Measurements from ENCODE around the gene SNRNP35.
"Not testable (repeated sequence)": the region's sequence is repeated elsewhere in the genome, so short reads cannot be mapped to it uniquely, and the experiment has no call there.

The SNRNP35 gene

DNA sequence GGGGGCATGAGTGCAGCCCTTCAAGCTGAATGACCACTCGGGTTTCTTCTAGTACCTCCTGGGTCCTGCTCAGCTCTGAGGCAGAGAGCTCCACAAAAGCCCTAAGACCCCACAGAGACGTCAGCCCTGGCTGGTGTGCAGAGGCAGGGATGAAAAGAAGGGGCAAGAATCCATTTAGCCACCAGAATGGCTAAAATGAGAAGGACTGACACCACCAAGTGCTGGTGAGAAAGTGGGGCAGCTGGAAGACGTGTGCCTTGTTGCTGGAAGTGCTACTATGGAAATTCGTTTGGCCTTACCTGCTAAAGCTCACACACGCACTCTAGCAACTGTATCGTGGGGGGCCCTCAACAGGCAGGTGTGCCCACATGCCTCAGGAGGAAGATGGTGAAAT lies 48.9 kb downstream of the SNRNP35 start:
- no peak for DNase-seq (ENCODE audit: extremely low read depth, low read depth)
- TF ChIP-seq, protein P1, sequence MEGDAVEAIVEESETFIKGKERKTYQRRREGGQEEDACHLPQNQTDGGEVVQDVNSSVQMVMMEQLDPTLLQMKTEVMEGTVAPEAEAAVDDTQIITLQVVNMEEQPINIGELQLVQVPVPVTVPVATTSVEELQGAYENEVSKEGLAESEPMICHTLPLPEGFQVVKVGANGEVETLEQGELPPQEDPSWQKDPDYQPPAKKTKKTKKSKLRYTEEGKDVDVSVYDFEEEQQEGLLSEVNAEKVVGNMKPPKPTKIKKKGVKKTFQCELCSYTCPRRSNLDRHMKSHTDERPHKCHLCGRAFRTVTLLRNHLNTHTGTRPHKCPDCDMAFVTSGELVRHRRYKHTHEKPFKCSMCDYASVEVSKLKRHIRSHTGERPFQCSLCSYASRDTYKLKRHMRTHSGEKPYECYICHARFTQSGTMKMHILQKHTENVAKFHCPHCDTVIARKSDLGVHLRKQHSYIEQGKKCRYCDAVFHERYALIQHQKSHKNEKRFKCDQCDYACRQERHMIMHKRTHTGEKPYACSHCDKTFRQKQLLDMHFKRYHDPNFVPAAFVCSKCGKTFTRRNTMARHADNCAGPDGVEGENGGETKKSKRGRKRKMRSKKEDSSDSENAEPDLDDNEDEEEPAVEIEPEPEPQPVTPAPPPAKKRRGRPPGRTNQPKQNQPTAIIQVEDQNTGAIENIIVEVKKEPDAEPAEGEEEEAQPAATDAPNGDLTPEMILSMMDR (IDR thresholded peaks at IDR 0.05; ENCODE audit: low read depth, low read length, missing control alignments), result no peak
- no peak overlapping the region for H3K4me3 ChIP-seq (replicated peaks; ENCODE audit: low read depth, low read length)

DNA sequence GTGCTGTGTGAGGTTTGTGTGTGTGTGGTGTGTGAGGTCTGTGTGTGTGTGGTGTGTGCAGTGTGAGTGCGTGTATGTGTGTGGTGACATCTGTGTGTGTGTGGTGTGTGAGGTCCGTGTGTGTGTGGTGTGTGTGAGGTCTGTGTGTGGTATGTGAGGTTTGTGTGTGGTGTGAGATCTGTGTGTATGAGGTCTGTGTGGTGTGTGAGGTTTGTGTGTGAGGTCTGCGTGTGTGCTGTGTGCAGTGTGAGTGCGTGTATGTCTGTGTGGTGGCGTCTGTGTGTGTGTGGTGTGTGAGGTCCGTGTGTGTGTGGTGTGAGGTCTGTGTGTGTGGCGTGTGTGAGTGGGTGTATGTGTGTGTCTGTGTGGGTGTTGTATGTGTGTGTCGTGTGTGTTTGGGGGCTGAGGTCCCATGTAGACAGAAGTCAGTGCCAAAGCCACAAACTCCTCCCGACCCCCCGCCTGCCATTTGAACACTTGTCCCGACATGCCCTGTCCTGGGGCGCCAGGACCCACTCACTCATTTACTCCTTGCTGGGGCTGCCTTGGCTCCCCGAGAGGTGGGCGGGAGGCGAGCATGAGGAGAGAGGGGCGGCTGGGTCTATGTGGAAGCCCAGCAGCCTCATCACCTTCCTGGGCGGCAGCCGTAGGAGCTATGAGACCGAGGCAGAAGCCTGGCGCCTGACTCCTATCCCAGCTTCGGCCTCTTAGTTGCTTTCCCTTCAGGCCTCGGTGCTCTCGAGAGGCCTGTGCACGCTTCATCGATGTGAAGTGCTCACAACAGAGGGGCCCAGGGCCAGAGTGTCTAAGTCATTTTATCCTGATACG lies 55.1 kb downstream of the SNRNP35 start:
- TF ChIP-seq, protein P1 (IDR thresholded peaks at IDR 0.05; ENCODE audit: low read depth, low read length, missing control alignments), result no peak
- no peak overlapping the region for H3K4me3 ChIP-seq (replicated peaks; ENCODE audit: low read depth, low read length)
- no peak for DNase-seq (ENCODE audit: extremely low read depth, low read depth)

DNA sequence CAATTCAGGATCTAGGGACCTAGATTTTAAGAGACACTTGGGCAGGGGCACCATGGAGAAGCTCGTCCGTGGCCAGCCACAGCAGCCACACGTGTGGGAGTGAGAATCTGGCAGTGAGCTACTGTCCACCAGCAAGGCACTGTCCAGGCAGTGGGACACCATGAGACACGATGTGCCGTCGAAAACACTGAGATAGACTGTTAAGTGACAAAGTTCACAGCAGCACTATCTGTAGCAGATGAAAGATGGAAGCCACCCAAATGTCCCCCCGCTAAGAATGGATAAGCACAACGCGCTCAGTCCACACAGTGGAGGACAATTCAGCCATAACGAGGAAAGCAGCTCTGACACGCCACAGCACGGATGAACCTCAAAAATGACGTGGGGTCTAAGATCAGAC lies 55.9 kb downstream of the SNRNP35 start:
- no peak for DNase-seq (ENCODE audit: extremely low read depth, low read depth)
- TF ChIP-seq, protein P1 (IDR thresholded peaks at IDR 0.05; ENCODE audit: low read depth, low read length, missing control alignments), result no peak
- H3K4me3 ChIP-seq (replicated peaks; ENCODE audit: low read depth, low read length), result no peak overlapping the region

DNA sequence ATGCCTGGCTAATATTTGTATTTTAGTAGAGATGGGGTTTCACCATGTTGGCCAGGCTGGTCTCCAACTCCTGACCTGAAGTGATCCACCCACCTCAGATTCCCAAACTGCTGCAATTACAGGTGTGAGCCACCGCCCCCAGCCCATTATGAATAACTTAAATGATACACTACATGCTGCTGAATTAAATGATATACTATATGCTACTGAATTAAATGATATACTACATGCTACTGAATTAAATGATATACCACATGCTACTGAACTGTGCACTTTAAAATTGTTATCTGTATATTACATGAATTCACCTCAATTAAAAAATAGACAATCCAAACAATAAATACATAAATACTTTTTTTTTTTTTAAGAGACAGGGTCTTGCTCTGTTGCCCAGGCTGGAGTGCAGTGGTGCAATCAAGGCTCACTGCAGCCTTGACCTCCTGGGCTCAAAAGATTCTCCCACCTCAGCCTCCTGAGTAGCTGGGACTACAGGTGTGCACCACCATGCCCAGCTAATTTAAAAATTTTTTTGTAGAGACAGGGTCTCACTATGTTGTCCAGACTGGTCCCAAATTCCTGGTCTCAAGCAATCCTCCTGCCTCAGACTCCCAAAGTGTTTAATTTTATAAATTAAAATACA lies 56.8 kb downstream of the SNRNP35 start:
- not testable (repeated sequence) for H3K4me3 ChIP-seq (replicated peaks; ENCODE audit: low read depth, low read length); DNase-seq (ENCODE audit: extremely low read depth, low read depth)

DNA sequence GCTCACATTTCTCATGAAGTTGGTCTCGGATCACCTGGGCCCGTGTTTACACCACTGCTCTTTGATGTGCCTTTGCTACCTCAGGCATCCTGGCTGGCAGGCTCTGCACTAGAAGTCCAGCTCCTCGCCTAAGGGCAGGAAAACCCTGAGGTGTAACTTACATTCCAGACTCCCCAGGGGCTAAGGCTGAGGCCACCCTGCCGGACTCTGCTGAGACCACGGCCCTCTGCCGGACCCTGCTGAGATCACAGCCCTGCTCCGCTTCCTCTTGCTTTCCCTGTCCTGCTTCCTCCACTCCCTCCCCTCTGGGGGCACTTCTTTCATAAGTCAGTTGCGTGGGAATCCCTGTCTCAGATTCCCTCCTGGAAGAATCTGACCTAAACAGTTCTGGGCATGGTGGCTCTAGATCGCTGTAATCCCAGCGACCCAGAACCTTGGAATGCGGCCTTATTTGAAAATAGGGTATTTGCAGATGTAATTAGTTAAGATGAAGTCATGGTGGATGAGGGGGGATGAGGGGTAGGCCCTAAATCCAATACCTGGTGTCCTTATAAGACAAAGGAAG lies 58.4 kb downstream of the SNRNP35 start:
- no peak overlapping the region for H3K4me3 ChIP-seq (replicated peaks; ENCODE audit: low read depth, low read length)
- no peak for DNase-seq (ENCODE audit: extremely low read depth, low read depth)
- TF ChIP-seq, protein P1 (IDR thresholded peaks at IDR 0.05; ENCODE audit: low read depth, low read length, missing control alignments), result no peak

All from HFF-Myc (cell line).